ENCODE measurements around the gene MAD1L1. TPM values are rescaled to one million over a fixed set of nuclear protein-coding genes. Genes with fewer than 3 reads are reported as not detected.

MAD1L1 gene
- total RNA-seq, 1 donor from 2014 or later = 57.6 TPM

DNA sequence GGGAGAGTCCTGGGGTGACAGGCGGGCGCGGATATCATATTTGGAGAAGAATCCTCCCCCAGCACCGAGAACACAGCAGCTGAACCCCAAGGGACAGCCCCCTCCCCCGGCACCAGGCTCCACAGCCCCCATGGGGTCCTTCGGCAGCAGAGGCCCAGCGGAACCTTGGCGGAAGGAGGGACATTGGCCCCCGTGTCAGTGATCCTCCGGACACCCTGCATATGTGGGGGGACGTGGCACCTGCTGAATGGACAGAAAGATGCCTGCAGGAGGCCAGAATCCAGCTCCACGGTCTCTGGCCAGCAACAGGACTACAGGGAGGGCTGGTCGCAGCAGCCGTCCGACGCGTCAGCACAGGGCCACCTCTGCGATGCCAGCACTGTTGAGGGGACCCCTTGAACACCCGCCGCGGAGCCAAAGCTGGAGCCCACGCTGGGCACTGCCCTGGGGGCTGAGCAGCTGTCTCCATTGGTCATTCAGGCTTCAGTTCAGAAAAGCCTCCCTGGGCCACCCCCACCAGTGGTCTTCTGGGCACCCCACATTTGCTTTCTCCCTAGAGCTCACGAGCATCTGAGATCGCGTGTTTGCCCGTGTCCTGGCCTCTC lies 322.6 kb downstream of the MAD1L1 start:
- H3K36me3 Mint-ChIP-seq (ENCODE audit: unreplicated experiment) = no peaks in the 10 kb centered on the region
- H3K9me3 Mint-ChIP-seq (ENCODE audit: unreplicated experiment) = peaks cover 11% of the 10 kb centered on the region
- no peak for TF ChIP-seq CTCF (IDR thresholded peaks at IDR 0.05; ENCODE audit: partially characterized antibody, unreplicated experiment)
- H3K27me3 Mint-ChIP-seq (ENCODE audit: unreplicated experiment) = peaks cover 5% of the 10 kb centered on the region
- H3K4me3 Mint-ChIP-seq (ENCODE audit: unreplicated experiment) = no peak overlapping the region
- H3K27ac Mint-ChIP-seq (ENCODE audit: unreplicated experiment) = no peak overlapping the region
- H3K4me1 Mint-ChIP-seq (ENCODE audit: low read depth, unreplicated experiment) = peaks cover 11% of the 10 kb centered on the region
- no peak for DNase-seq

DNA sequence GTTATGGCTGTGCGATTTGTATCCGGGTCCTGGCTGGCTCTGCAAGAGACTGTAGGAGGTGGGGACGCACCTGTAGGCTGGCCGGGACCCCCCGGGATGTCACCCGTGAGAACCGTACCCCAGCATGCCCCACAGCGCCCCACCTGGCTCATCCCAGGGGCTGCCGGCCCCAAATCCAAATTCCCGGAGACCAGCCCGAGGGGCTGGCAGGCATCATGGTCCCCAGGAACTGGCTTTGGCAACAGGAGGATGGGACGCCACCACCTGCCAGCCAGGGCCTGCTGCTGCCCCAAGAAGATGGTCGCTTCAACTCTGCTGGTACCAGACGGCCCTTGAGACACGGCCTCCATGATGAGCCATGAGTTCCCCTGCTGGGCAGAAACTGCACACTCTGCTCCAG lies 323.3 kb downstream of the MAD1L1 start:
- no peak for TF ChIP-seq CTCF (IDR thresholded peaks at IDR 0.05; ENCODE audit: partially characterized antibody, unreplicated experiment)
- H3K27ac Mint-ChIP-seq (ENCODE audit: unreplicated experiment) = no peak overlapping the region
- H3K9me3 Mint-ChIP-seq (ENCODE audit: unreplicated experiment) = peaks cover 11% of the 10 kb centered on the region
- peaks cover 5% of the 10 kb centered on the region for H3K27me3 Mint-ChIP-seq (ENCODE audit: unreplicated experiment)
- no peak overlapping the region for H3K4me3 Mint-ChIP-seq (ENCODE audit: unreplicated experiment)
- no peak for DNase-seq
- peaks cover 11% of the 10 kb centered on the region for H3K4me1 Mint-ChIP-seq (ENCODE audit: low read depth, unreplicated experiment)
- no peaks in the 10 kb centered on the region for H3K36me3 Mint-ChIP-seq (ENCODE audit: unreplicated experiment)

DNA sequence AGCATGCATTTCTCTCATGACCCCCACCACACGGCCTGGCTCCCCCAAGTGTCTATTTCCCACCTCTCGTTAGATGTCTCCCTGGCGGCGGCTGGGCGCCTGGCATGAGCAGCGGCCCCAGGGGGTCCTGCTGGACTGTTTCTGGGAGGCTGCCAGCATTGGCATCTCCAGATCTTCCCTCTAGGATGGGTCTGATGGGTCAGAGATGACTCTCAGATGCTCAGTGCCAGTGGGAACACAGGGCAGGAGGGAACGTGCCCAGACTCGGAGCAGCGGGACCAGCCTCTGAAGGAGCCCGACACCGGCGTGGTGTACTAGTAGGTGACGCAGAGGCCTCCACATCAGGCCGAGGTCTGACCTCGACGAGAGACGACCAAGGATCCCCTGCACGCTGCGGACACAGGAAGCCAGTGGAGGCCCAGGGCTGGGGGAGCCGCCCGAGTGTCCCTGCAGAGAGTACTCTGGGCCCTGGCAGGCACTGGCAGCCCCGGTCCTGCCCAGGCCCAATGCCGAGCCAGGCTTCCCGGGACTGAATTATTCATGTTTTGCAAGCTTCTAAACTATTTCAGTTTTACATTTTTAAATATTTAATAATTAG lies 323.8 kb downstream of the MAD1L1 start:
- no peak for TF ChIP-seq CTCF (IDR thresholded peaks at IDR 0.05; ENCODE audit: partially characterized antibody, unreplicated experiment)
- H3K9me3 Mint-ChIP-seq (ENCODE audit: unreplicated experiment) = peaks cover 11% of the 10 kb centered on the region
- peaks cover 5% of the 10 kb centered on the region for H3K27me3 Mint-ChIP-seq (ENCODE audit: unreplicated experiment)
- no peaks in the 10 kb centered on the region for H3K36me3 Mint-ChIP-seq (ENCODE audit: unreplicated experiment)
- H3K4me3 Mint-ChIP-seq (ENCODE audit: unreplicated experiment) = no peak overlapping the region
- H3K27ac Mint-ChIP-seq (ENCODE audit: unreplicated experiment) = no peak overlapping the region
- DNase-seq = no peak
- H3K4me1 Mint-ChIP-seq (ENCODE audit: low read depth, unreplicated experiment) = peaks cover 6% of the 10 kb centered on the region

GRCh38 chr7:1907751-1908365 lies 324.9 kb downstream of the MAD1L1 start:
- Mint-ChIP-seq H3K4me3 (ENCODE audit: unreplicated experiment) (no peak overlapping the region), H3K27me3 (ENCODE audit: unreplicated experiment) (peaks cover 5% of the 10 kb centered on the region), H3K27ac (ENCODE audit: unreplicated experiment) (no peak overlapping the region), H3K4me1 (ENCODE audit: low read depth, unreplicated experiment) (peaks cover 4% of the 10 kb centered on the region), H3K9me3 (ENCODE audit: unreplicated experiment) (peaks cover 9% of the 10 kb centered on the region), H3K36me3 (ENCODE audit: unreplicated experiment) (no peaks in the 10 kb centered on the region)
- no peak for DNase-seq
- no peak for TF ChIP-seq CTCF (IDR thresholded peaks at IDR 0.05; ENCODE audit: partially characterized antibody, unreplicated experiment)
